GM15510 (cell line): ENCODE data around the gene C10orf62.

Experiments used
- POLR2A ChIP-seq: IDR thresholded peaks from 3 replicates; pipeline ENCODE4 v1.6.1; 2011; ENCODE audit warnings: borderline replicate concordance; ENCODE audit not compliant: insufficient read length; ENCODE audit errors: extremely low read depth

Gene C10orf62

DNA sequence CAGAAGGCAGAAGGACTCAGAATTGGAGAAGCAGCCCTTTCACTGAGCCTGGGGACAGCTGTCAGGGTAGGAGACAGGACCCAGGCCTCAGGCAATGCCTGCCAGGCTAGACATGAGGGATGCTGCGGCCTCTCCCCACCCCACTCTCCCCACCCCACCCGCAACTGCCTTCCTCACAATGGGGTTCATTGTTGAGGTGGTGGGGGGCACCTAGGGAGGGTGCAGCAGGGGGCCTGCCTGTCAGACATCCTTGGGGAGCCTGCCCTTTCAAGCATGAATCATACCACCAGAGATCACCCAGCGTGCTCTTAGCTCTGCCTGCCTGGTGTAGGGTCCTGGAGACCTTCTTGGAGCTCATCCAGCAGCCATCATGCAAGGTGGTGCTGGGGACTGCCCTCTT, at the start of gene C10orf62:
C10orf62 (plus strand) TSS at position 243 of the 400 bp plus-strand sequence. CDS start 177 bp downstream, outside the sequence.
- TF ChIP-seq POLR2A = no peak

DNA sequence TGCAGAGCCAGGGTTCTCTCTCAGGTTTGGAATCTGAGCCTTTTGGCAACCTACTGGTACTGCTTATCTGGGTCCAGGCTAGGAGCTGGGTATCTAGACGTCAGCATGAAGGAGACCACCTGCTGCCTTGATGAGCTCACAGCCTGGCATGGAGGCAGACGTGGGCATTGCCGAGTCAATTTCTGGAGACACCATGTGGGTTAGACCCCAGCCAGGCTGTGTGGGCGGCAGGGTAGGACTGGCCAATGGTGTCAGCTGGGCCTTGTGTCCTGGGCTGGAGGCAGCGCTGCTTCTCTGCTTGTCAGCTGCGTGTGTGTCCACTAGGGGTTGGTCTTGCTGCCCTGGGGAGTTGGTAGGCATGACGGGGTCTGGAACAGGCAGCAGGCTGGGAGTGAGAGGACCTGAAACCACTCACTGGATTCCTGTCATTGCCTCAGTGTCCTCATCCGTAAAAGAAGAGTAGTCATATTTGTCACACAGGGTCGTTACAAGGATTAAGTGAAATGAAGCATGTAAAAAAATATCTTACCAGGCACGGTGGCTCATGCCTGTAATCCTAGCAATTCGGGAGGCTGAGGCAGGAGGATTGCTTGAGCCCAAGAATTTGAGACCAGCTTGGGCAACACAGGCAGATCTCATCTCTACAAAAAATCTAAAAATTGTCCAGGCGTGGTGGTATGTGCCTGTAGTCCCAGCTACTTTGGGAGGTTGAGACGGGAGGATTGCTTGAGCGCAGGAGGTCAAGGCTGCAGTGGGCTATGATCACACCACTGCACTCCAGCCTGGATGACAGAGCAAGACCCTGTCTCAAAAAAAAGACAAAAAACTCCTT, 48.6 kb upstream of the C10orf62 start:
- no peak for TF ChIP-seq POLR2A

DNA sequence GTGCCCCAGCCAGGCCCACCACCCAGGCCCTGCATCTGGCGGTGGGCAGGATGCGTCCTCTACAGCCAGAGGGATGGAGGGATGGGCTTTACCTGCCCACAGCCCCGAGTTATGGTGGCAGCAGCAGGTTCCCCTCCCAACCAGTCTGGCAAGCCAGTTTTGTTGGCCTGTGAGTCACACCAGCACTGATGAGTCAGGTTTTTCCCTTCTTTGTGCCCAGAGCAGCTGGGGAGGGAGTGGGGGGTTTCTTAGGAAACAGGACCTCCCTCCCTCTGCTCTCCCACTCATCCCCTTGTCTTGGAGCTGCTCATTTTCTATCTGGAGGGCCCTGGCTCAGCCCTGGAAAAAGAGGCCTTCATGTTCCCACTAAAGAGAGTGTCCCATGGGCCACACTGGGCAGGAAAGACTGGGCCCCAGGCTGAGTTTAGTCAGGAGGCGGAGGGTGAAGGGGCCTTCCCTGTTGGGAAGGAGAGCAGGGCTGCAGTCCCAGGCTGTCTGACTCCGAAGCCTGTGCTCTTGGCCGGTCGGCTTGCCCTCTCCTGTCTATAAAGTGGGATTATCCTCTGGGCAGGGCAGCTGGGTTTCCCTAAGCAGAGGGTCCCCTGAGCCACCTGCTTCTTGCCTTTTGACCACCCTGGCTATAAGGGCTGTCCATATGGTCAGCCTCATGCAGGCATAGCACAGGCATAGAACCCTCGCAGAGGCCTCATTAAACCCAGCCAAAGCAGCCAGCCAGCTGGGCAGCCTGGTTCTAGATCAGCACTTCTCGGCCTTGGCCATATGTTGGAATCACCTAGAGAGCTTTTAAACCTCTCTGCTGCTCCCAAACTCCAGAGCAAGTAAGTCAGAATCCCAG, 47.1 kb upstream of the C10orf62 start:
- TF ChIP-seq POLR2A = no peak

GRCh38 chr10:97543025-97543546, 46.4 kb upstream of the C10orf62 start:
- TF ChIP-seq POLR2A = no peak

DNA sequence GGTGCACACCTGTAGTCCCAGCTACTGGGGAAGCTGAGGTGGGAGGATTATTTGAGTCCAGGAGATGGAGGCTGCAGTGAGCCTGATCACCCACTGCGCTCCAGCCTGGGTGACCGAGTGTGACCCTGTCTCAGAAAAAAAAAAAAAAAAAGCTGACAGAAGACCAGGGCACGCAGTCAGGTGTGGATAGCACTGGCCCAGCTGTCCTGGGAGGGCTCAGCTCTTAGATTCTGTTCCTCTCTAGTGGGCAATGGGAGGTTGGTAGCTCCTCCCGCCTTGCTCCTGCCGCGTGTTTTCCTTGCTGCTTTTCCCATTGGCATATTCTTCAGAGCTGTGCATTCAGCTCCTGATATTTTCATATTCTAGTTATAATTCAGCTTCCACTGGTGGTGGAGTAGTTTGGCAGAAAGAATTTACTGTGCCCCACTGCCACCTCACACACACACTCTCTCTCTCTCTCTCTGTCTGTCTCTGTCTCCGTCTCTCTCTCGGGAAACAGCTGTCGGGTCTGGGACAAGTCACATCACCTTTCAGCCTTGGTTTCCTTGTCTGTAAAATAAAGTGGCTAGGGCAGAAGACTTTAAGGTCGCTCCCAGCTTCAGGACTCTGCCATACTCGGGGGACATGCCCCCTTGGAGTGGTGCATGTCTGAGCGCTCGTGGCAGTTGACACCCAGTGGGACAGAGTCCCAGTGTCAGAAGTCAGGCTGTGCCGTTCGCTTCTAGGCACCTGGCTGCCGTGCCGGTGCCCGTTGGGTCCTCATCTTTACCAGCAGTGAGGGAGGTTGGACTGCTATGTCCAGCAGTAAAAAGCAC, 42.9 kb upstream of the C10orf62 start:
- no peak for TF ChIP-seq POLR2A

DNA sequence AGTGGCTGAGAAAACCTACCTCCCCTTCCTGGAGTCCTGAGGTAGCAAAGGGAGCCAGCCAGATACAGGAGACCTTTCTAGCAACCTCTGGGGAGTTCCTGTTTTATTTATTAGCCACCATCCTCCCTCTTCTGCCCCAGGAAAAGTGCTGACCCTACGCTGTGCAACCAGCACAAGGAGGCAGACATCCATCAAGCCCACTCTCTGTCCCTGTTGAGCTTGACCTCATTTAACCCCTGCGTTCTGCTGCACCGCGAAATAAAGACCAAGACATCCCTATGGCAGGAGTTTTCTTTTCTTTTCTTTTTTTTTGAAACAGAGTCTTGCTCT, 42.3 kb upstream of the C10orf62 start:
- no peak for TF ChIP-seq POLR2A

DNA sequence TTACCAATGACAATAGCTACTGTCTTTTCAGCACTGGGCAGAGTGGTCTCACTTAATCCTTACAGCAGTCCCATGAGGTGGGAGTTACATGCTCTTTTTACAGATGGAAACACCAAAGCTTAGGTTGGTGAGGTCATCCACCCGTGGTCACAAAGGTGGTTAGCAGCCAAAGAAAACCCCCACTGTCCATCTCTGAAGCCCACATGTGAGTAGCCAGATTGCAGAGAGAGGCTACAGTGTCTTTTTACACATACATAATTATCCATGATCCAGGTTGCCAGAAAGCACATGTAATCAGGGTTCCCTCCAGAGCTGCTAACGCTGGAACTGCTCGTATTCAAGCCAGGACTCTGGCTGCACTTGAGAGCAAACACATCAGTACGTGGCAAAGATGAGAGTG, 41.6 kb upstream of the C10orf62 start:
- no peak for TF ChIP-seq POLR2A

- no peak for TF ChIP-seq POLR2A
These were observed 40.6 kb upstream of the C10orf62 start for GRCh38 chr10:97548828-97549455.

GRCh38 chr10:97549587-97550322, 39.8 kb upstream of the C10orf62 start:
- no peak for TF ChIP-seq POLR2A

DNA sequence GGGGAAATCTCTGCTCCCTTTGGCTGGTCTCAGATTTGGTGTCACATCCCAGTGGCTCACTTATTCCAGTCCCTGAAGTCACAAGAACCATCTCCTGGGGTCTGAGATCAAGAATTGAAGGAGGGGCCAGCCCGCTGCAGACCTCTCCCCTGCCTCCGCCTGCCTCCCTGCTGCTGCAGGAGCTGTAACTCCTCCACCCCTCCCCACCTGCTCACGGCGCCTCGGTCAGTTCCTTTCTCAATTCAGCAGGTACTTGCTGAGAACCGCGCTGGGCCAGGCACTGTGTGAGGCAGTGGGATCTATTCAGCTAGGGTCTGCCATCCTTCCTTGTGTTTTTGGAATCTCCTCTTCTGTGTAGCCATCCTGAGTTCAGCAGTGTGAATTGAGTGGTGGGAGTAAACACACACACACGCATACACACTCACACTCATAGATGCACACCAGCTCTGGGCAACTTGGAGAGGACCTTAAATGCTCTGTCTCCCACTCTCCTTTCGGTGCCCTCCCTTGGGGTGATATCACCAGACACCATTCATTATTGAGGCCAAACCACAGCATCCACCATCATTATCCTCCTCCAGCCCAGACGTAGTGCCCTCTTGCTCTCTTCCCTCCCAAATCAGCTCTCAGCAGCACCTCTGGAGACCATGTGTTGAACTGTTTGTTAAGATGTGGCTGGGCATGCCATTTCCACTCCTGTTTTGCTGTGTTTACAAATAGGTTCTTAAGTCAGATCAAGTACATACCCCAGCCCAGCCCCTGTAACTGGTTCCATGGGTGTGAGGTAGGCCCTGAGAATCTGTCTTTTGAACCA, 39.0 kb upstream of the C10orf62 start:
- no peak for TF ChIP-seq POLR2A

DNA sequence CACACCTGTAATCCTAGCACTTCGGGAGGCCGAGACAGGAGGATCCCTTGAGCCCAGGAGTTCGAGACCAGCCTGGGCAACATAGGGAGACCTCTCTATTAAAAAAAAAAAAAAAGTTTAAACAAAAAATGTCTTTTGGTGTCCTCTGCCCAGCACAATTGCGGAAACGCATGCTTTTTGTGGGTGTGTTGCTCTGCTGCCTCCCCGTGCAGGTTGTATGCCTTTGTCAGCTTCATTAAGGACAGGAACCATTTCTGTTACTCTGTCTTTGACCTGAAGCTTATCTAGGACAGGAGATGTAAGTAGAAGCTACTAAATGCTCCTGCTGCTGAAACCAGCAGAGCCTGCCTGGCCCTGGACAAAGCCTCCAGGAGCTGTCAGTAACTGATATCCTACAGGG, 38.2 kb upstream of the C10orf62 start:
- no peak for TF ChIP-seq POLR2A

DNA sequence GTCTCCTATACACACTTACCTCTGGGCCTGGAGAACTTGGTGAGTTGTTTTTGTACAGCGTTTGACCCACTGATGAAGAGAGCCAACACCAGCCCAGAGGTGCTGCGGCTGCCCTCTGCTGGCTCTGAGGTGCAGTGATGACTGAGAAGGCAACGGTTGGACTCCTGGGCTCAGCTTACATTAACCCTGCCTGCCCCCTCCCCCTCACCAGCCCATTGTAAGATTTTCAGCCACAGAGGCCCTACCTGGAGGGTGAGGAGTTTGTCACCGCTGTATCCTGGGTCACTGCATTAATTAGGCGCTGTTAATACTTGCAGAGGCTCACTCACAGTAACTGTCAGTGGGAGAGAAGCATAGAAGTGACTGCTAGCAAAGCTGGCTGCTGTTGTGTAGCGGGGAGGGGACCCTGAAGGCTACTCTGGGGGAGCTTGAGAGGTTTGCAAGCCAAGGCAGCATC, 35.9 kb upstream of the C10orf62 start:
- TF ChIP-seq POLR2A = no peak

- TF ChIP-seq POLR2A = no peak
These were observed 26.2 kb upstream of the C10orf62 start for GRCh38 chr10:97563337-97563736.
